Endothelial cell (in vitro differentiated cells): ENCODE data around the gene TEDDM1. TPM values are rescaled to one million over a fixed set of nuclear protein-coding genes. Genes with fewer than 3 reads are reported as not detected.

Experiments
- DNase-seq: peaks from one replicate; pipeline ENCODE4 v3.0.0; 2021; ENCODE audit warnings: low spot score
- H3K27ac Mint-ChIP-seq: one replicate; pipeline ENCODE4 v1.8.0; 2021; ENCODE audit warnings: mixed read lengths, inconsistent platforms; ENCODE audit not compliant: unreplicated experiment
- H3K27me3 Mint-ChIP-seq: one replicate; pipeline ENCODE4 v1.8.0; 2021; ENCODE audit warnings: mild to moderate bottlenecking, moderate library complexity, mixed read lengths, inconsistent platforms; ENCODE audit not compliant: unreplicated experiment
- H3K36me3 Mint-ChIP-seq: one replicate; pipeline ENCODE4 v1.8.0; 2021; ENCODE audit warnings: mild to moderate bottlenecking, low read depth, mixed read lengths, inconsistent platforms; ENCODE audit not compliant: unreplicated experiment
- H3K4me1 Mint-ChIP-seq: one replicate; pipeline ENCODE4 v1.8.0; 2021; ENCODE audit warnings: mild to moderate bottlenecking, mixed read lengths, inconsistent platforms; ENCODE audit not compliant: unreplicated experiment
- H3K4me3 Mint-ChIP-seq: one replicate; pipeline ENCODE4 v1.8.0; 2021; ENCODE audit warnings: mild to moderate bottlenecking, mixed read lengths, inconsistent platforms; ENCODE audit not compliant: unreplicated experiment
- H3K9me3 Mint-ChIP-seq: one replicate; pipeline ENCODE4 v1.8.0; 2021; ENCODE audit warnings: mixed read lengths, inconsistent platforms; ENCODE audit not compliant: unreplicated experiment
- total RNA-seq: library from RNA; stranded (reverse); fragmentation: NEBNext Ultra II Directional; extraction: Animal tissue kit (Norgen Biotek cat#: 25700); gene quantifications from one replicate; pipeline ENCODE4 v1.2.1, GENCODE V29; 2021; ENCODE audit not compliant: unreplicated experiment
- TF ChIP-seq, protein P1 (sequence below): fragments of 200-600 bp; sonication (generic); IDR thresholded peaks from one replicate; pipeline ENCODE4 v1.5.0; 2021; ENCODE audit warnings: antibody characterized with exemption; ENCODE audit not compliant: unreplicated experiment

Gene TEDDM1
- total RNA-seq, 1 donor from 2014 or later: not detected

- peaks cover 30% of the 10 kb centered on the region for H3K4me1 Mint-ChIP-seq
- H3K36me3 Mint-ChIP-seq: peaks cover 74% of the 10 kb centered on the region
- H3K27ac Mint-ChIP-seq: no peak overlapping the region
- TF ChIP-seq, protein P1, sequence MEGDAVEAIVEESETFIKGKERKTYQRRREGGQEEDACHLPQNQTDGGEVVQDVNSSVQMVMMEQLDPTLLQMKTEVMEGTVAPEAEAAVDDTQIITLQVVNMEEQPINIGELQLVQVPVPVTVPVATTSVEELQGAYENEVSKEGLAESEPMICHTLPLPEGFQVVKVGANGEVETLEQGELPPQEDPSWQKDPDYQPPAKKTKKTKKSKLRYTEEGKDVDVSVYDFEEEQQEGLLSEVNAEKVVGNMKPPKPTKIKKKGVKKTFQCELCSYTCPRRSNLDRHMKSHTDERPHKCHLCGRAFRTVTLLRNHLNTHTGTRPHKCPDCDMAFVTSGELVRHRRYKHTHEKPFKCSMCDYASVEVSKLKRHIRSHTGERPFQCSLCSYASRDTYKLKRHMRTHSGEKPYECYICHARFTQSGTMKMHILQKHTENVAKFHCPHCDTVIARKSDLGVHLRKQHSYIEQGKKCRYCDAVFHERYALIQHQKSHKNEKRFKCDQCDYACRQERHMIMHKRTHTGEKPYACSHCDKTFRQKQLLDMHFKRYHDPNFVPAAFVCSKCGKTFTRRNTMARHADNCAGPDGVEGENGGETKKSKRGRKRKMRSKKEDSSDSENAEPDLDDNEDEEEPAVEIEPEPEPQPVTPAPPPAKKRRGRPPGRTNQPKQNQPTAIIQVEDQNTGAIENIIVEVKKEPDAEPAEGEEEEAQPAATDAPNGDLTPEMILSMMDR: no peak
- no peaks in the 10 kb centered on the region for H3K9me3 Mint-ChIP-seq
- peaks cover 11% of the 10 kb centered on the region for H3K27me3 Mint-ChIP-seq
- peak overlapping the region; percentile 100 for H3K4me3 Mint-ChIP-seq
- DNase-seq: no peak
These were observed 13.5 kb downstream of the TEDDM1 start for GRCh38 chr1:182386980-182387379.

- Mint-ChIP-seq H3K27me3 (peaks cover 11% of the 10 kb centered on the region), H3K4me3 (peak overlapping the region; percentile 65), H3K27ac (no peak overlapping the region), H3K4me1 (peaks cover 30% of the 10 kb centered on the region), H3K9me3 (no peaks in the 10 kb centered on the region), H3K36me3 (peaks cover 79% of the 10 kb centered on the region)
- TF ChIP-seq, protein P1: no peak
- DNase-seq: no peak
These were observed 14.3 kb downstream of the TEDDM1 start for GRCh38 chr1:182385885-182386853.

GRCh38 chr1:182384387-182384960 is 16.0 kb downstream of the TEDDM1 start:
- Mint-ChIP-seq H3K36me3 (peaks cover 67% of the 10 kb centered on the region), H3K4me1 (peaks cover 21% of the 10 kb centered on the region), H3K9me3 (no peaks in the 10 kb centered on the region), H3K4me3 (peak overlapping the region; percentile 65), H3K27me3 (peaks cover 4% of the 10 kb centered on the region), H3K27ac (no peak overlapping the region)
- TF ChIP-seq, protein P1: no peak
- DNase-seq: no peak

GRCh38 chr1:182383934-182384333 is 16.5 kb downstream of the TEDDM1 start:
- Mint-ChIP-seq H3K27me3 (peaks cover 4% of the 10 kb centered on the region), H3K4me1 (peaks cover 17% of the 10 kb centered on the region), H3K36me3 (peaks cover 66% of the 10 kb centered on the region), H3K9me3 (no peaks in the 10 kb centered on the region), H3K27ac (no peak overlapping the region), H3K4me3 (peak overlapping the region; percentile 35)
- no peak for DNase-seq
- TF ChIP-seq, protein P1: no peak
